ENCODE results near the gene GLTP.

DNA sequence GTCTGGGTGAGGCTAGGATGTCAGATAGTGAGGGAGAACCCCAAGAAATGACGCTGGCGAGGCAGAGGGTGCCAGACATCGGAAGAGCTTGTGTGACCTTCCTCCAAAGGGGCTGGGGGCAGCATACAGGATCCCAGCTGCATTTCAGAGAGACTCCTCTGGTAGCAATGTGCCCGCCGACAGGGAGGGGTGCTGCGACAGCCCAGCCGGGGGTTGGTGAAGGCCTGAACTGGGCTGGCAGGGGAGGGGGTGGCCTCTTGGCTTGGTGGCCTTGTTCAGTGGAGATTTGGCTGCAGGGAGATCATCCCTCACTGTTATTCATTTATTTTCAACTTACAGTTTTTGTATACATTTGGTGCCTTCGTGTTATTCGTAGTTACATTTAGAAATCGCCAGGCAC is 25.0 kb upstream of the GLTP start:
- TF ChIP-seq, protein P1, sequence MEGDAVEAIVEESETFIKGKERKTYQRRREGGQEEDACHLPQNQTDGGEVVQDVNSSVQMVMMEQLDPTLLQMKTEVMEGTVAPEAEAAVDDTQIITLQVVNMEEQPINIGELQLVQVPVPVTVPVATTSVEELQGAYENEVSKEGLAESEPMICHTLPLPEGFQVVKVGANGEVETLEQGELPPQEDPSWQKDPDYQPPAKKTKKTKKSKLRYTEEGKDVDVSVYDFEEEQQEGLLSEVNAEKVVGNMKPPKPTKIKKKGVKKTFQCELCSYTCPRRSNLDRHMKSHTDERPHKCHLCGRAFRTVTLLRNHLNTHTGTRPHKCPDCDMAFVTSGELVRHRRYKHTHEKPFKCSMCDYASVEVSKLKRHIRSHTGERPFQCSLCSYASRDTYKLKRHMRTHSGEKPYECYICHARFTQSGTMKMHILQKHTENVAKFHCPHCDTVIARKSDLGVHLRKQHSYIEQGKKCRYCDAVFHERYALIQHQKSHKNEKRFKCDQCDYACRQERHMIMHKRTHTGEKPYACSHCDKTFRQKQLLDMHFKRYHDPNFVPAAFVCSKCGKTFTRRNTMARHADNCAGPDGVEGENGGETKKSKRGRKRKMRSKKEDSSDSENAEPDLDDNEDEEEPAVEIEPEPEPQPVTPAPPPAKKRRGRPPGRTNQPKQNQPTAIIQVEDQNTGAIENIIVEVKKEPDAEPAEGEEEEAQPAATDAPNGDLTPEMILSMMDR (IDR thresholded peaks at IDR 0.05; ENCODE audit: insufficient read depth, low read length, poor library complexity, severe bottlenecking), result no peak
- TF ChIP-seq EZH2phosphoT487 (conservative IDR thresholded peaks at IDR 0.05; ENCODE audit: low read length), result no peak
